Ecto neural progenitor cell (in vitro differentiated cells): ENCODE measurements around the gene SPTBN4.
"Not testable (repeated sequence)": the region's sequence is repeated elsewhere in the genome, so short reads cannot be mapped to it uniquely, and the experiment has no call there.

Source experiments
- DNase-seq: peaks from one replicate; pipeline ENCODE4 v3.0.0-alpha.2; 2018; ENCODE audit warnings: low spot score

SPTBN4 gene

GRCh38 chr19:40465025-40465556 lies 1.7 kb upstream of the SPTBN4 start:
- no peak for DNase-seq

GRCh38 chr19:40465557-40466218 lies 1.1 kb upstream of the SPTBN4 start, which contains the start of gene BLVRB:
TSS of gene BLVRB (minus strand) at chr19:40465745. CDS start at chr19:40465688, 57 bp downstream.
- peak; percentile 99 for DNase-seq

- DNase-seq = peak; percentile 56
Observed at GRCh38 chr19:40466219-40466984, 399 bp upstream of the SPTBN4 start.

GRCh38 chr19:40469011-40469410 lies 2.2 kb downstream of the SPTBN4 start:
- no peak for DNase-seq

- DNase-seq = no peak
Observed at GRCh38 chr19:40471111-40471510, 4.3 kb downstream of the SPTBN4 start.

GRCh38 chr19:40472516-40472915 lies 5.7 kb downstream of the SPTBN4 start:
- no peak for DNase-seq

GRCh38 chr19:40474737-40475136 lies 7.9 kb downstream of the SPTBN4 start:
- DNase-seq = no peak

- not testable (repeated sequence) for DNase-seq
Observed at GRCh38 chr19:40475878-40476644, 9.3 kb downstream of the SPTBN4 start.

- DNase-seq = no peak
Observed at GRCh38 chr19:40486017-40486416, 19.2 kb downstream of the SPTBN4 start.

GRCh38 chr19:40489882-40490230 lies 23.1 kb downstream of the SPTBN4 start:
- DNase-seq = no peak

- no peak for DNase-seq
Observed at GRCh38 chr19:40492274-40492673, 25.5 kb downstream of the SPTBN4 start.

- no peak for DNase-seq
Observed at GRCh38 chr19:40493778-40494177, 27.0 kb downstream of the SPTBN4 start.

- no peak for DNase-seq
Observed at GRCh38 chr19:40494191-40494838, 27.5 kb downstream of the SPTBN4 start.

GRCh38 chr19:40497214-40497613 lies 30.4 kb downstream of the SPTBN4 start:
- DNase-seq = no peak

GRCh38 chr19:40499320-40499719 lies 32.5 kb downstream of the SPTBN4 start:
- DNase-seq = no peak

- DNase-seq = not testable (repeated sequence)
Observed at GRCh38 chr19:40500678-40501530, 34.1 kb downstream of the SPTBN4 start.

GRCh38 chr19:40501599-40501998 lies 34.8 kb downstream of the SPTBN4 start:
- DNase-seq = no peak

GRCh38 chr19:40502081-40502480 lies 35.3 kb downstream of the SPTBN4 start:
- DNase-seq = no peak

- peak; percentile 52 for DNase-seq
Observed at GRCh38 chr19:40502647-40503319, 36.0 kb downstream of the SPTBN4 start.

- peak; percentile 81 for DNase-seq
Observed at GRCh38 chr19:40503320-40503695, 36.5 kb downstream of the SPTBN4 start.

GRCh38 chr19:40506099-40506498 lies 39.3 kb downstream of the SPTBN4 start:
- no peak for DNase-seq
